Lung microvascular endothelial cell (primary cell): ENCODE results near the gene MVB12B. TPM values are rescaled to one million over a fixed set of nuclear protein-coding genes. Genes with fewer than 3 reads are reported as not detected.

Experiments used
- DNase-seq, 2 donors: peaks; one replicate each; pipeline versions ENCODE4 v3.0.0 to v3.0.0-alpha.2; 2010; ENCODE audit warnings: low read depth in 2 of 2
- total RNA-seq: library from RNA; depleted of rRNA; stranded (reverse); fragments of >200 nt; gene quantifications from 2 replicates; pipeline ENCODE4 v1.2.1, GENCODE V29; 2014

MVB12B gene
- total RNA-seq, 1 donor from 2014 or later = 16.9 TPM

DNA sequence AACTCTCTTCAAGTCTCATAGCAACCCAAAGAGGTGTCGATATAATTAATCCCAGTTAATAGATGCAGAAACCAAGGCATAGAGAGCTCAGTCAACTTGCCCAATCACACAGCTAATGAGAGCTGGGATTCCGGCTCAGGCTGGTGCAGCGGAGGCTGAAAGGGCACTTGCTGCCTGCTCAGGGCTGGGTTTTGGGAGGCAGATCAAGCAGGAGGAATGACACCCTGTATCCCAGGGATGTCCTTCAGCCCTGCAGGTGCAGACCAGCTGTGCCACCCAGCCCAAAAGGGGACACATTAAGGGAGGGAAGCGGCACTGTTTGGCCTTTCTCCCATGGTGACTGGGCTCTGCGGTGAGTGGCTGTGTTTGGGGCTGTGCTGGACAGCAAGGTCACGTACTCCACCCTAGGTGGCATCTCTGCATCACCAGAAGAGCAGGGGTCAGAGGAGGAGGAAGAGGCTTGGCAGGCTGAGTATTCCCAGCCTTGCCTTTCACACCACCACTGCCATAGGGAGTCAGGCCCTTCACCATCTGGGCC, 124.1 kb downstream of the MVB12B start:
- DNase-seq = no peak

DNA sequence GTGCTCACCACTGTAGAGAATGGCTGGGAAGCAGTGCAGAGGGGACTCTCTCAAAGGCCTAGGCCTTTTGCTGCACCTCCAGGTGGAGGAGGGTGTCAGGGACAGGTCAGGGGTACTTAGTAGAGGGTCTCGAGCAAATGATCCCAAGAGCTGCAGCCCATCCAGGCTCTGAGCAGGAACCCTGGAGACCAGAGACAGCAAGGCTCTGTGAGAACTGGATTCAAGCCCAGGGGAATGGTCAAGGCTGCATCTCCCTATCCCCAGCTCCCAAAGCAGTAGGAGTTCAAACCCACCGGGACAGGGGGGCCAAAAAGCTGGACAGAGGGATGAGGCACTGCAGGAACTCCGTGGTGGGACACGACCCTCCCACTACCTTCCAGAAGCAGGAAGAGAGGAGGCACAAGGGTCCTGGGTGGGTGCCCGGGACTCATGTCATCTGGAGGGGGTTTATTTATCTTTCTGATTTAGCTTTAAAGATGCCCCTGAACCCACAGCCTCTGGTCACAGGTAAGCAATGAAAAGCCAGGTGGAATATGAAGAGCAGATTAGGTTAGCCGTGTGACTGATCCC, 124.8 kb downstream of the MVB12B start:
- DNase-seq = no peak

DNA sequence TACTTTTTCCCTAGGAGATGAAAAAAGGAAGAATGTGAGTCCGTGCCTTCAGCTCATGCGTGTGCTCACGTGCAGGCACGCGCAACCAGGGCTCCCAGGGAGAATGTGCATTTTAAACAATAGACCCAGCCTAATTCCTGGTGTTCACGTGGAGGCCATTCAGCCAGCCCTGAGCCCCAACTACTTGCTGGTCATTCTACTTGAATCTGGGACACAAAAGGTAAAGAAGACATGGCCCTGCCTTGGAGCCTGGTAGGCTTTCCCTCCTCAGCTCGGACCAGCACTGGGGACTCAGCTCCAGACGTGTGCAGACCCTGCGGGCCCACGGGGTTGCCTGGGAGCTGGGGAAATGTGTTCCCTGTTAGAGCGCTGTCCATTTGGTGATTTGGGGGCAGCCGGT, 125.5 kb downstream of the MVB12B start:
- no peak for DNase-seq

DNA sequence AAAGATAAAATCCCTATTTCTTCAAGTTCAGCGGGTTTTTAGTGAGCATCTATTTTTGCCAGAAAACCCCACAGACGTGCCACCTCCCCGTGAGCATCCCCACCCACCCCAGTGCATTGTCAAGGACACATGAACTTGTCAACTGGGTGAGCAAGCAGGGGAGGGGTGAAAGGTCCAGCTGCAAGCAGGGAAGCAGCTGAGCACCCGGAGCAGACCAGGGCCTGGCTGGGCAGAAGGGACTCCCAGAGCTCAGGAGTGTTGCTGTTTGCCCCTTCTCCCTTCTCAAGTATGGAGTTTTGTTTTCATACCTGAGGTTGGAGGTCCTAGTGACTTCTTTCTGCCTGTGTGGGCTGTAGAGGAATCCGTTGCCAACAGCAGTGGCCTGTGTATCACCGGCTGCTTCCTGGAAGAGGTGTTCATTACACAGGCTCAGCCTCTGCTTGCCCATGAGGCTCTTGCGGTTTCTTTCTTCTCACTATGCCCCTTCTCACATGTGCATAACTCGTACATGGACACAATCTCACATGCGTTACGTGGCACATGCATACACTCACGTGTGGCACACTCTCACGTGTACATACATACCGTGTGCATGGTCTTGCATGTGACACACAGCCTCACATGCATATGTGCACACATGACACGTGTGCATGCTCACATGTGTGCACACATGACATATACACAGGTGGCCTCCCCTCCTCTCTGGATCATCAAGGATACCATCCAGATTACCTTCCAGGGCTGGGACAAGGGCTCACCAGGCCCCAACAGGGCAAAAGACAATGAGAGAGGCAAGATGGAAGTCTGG, 126.7 kb downstream of the MVB12B start:
- no peak for DNase-seq

DNA sequence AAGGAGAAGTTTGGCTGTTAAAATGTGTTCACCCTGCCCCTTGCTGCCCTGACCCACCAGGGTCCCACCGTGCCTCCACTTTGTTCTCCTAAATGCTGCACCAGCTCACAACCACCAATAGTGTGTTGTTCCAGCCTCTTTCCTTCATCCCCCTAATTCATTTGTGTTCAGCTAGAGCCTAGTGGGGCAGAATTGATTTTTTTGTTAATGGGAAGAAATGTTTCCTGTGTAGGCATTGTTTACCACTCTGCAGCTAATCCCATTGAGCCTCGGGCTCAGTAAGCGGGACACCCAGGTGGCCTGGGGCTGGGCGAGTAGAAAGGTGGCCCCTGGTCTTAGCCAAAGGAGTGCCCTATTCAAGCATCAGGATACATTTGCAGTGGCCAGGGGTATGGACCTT, 127.6 kb downstream of the MVB12B start:
- DNase-seq = no peak

DNA sequence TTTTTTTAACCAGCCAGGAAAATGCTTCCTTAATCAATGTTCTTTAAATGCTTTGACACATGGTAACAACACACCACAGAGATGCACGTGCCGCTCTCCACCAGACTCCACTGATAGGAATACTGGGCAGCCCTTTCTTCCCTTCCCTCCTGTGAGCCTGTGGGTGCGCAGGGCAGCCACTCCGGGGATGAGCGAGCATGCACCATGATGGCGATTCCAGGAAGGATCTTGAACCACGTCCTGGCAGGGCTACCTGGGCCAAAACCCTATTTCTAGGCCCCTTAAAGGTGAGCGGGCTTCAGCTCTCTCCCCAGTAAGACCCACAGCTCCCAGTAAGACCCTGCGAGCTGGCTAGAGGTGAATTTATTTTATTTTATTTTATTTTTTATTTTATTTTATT, 128.2 kb downstream of the MVB12B start:
- no peak for DNase-seq

DNA sequence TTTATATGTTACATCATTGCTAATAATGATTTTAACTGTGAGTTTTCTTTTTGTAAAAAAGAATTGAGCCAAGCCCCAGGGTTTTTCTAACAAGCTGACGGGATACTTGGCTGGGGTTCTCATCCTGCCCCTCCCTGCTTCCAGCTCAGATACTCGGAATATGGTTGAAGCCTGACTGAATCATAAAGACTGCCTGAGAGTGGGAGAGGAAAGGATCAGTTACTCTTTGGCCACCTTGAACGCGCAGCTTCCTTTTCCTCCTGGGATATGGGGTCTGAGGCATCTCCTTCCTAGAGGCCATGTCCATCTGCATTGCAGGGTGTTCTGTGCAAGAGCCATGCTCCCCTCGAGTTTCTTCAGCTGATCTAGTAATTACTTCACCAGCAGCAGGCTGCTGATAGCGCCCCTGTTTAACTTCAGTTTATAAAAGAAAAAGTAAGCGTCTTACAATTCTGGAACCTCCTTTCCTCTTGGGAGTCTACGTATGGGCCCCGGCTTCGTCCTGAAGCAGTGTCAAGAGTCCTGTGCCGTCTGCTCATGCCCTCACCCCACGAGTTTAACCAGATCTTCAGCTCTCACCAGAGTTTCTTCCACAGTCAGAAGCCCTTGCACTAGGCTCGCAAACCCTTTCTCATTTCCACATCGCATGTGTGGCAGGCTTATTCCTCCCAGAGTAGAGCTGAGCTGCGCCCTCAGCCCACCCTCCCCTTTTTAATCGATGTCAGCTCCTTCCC, 130.0 kb downstream of the MVB12B start:
- peak in 1 of 2 donors; percentile 31 for DNase-seq

DNA sequence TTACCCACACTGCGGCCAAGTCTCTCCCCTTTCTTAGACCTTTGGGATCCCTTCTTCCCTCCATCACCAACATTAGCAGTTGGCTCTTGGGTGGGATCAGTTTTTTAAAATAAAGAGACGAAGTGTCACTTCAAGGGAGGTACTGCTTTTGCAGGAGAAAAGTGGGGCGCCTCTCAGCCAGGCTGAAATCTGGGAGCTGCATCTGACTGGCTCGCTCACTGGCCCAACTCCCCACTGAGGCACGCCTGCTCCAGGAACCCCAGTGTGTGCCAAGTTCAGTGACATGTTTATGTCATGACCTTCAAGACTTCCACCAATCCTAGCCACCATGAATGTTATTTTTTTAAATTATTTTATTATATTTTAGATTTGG, 130.5 kb downstream of the MVB12B start:
- DNase-seq = no peak

DNA sequence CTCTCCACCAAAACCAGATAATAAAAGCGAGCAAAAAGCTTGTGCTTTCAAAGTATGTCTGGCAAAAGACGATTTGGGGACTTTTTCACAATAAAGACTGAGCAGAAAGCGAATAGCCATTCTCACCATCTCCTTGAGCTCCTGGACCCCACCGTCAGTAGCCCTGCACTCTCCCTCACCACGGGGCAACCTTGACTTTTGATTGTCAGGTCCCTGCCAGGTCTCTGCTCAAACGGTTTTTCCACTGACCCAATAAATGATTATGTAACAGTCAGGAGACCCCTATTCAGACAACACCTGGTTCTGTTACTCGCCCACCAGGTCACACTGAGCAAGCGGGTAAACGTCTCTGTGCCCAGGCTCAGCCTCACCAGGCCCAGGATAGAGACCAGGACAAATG, 131.3 kb downstream of the MVB12B start:
- DNase-seq = no peak

DNA sequence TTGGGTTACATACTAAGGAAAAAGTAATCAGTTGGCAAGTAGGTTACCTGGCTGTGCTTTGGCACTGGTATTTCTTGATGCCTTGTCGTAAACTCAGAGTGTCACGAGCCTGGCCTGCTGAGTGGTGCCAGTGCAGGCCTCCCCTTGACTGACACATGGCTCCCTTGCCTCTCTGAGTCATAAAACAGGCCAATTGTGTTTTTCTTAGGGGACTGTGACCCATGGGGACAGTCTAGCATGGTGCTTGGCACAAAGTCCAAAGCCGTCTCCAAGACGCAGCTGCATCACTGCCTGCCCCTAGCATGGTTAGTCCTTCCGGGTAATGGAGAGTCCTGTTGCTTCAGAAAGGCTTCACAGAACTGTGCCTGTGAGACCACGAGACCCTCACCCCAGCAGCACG, 132.5 kb downstream of the MVB12B start:
- no peak for DNase-seq

DNA sequence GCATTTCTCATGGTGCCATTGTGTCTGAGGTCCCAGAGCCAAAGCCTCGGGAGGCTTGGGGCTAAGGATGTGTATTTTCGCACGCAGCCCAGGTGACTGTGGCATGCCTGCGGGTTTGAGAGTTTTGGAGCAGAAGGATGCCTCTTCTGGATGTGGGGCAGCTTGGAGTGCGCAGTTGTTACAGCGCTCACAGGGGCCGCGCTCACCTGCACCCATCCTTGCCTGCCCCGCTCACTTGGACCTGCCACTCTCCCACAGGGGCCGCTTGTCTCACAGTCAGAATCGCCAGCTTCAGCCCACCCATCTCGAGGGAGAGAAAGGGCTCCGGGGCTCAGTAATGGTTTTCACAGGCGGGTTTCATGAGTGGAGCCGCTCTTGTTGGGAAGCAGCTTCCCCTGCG, 132.9 kb downstream of the MVB12B start:
- no peak for DNase-seq

DNA sequence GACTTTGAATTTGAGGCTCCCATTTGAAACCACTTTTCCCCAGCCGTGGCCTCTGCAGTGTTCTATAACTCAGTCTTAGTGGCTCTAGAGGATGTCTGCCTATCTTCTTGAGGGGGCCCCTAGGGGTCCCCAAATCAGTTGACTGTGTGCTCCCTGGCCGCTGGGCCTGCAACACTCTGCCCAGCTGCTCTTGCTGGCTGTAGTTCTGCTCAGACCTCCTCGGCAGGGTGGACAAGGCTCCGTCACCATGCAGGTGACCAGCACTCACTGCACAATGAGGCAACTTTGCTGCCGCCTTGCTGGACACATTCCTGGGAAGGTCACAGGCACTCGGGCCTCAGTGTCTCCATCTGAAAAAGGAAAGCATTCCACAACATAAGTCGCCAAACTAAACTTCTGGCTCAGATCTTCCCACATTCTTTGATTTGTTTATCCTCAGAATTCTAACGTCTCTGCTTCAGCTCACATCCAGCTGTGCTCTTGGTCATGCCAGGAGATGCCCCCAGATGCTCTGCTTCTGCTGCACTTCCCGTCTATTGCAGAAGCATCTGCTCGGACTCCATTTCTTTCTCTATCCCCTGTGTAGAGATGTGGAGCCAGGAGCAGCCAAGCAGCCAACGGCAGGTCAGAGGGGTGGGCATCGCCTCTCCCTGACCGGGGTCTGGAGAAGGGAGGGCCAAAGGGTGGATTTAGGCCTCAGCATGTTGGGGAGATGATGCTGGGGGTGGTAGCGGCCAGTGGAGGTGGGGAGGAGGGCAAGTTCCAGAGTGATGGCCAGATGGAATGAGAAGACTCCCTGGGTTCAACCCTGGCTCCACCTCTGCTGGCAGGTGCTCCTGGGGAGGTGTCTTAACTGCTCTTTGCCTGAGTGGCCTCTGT, 133.6 kb downstream of the MVB12B start:
- no peak for DNase-seq

DNA sequence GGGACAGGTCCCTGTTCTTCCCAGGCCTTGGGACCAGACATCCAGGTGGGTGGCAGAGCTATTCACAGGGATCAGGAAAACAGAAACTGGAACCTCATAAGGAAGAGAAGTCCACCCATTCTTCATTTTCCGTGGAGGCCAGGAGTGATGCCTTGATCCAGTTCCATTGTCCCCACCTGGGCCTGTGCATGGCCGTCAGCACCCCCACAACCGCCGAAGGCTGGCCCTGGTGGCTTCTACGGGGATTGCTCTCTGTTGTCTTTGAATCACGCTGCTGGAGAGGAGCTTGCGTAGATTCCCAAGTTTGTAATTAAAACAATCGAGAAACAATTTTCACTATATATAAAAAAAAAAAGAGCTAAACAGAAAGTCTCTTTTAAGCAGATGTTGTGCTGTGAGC, 134.4 kb downstream of the MVB12B start:
- no peak for DNase-seq

DNA sequence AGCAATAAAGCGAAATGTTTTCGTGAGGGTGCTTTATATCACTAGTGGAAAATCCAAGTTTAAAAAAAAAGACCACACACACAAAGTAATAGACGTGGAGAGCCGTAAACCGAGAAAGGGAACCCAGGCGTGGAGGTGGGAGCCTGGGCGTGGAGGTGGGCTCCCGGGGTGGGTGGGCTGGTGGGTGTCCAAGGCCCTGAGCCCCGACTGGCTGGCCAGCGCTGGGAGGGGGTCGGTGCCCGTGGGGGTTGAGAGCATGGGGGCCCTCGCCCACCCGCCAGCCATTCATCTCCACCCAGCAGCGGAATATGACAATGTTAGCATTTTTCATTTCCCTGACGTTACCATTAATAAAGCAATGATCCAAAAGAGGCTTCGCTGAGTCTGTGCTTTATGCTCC, 135.0 kb downstream of the MVB12B start:
- no peak for DNase-seq

DNA sequence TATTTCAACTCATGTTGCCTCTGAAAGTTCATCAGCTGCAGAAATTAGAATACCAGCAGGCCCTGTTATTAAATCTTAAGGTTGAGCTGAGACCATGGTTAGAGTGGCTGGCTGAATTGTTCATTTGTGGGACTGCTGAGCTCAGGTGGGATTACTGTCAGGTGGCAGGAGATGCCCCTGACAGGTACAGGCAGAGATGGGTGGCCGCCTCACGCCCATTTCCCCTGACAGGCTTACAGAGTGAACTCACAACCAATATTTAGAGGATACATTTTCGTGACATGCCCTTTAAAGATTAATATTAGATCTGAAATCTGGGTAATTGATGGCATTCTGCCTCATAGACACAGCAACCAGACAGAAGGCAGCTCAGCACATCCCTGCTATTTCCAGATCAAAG, 136.0 kb downstream of the MVB12B start:
- no peak for DNase-seq

DNA sequence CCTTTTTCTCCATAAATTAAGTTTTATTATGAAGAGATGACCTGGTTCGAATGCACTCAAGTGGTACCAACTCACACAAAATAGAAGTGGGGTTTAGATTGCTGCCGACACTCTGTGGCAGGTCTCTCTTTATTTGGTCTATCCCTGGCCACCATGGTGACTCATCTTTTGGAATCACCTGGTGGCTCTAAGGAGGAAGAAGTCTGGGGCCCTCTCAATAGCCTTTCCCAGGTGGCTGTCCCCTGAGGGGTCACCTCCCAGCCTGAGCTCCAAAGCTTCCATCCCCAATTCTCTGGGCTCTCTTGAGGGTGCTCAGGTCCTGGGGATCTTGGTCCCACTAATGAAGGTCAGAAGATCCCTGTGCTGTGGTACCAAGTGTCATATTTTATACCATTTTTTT, 136.8 kb downstream of the MVB12B start:
- DNase-seq = no peak

DNA sequence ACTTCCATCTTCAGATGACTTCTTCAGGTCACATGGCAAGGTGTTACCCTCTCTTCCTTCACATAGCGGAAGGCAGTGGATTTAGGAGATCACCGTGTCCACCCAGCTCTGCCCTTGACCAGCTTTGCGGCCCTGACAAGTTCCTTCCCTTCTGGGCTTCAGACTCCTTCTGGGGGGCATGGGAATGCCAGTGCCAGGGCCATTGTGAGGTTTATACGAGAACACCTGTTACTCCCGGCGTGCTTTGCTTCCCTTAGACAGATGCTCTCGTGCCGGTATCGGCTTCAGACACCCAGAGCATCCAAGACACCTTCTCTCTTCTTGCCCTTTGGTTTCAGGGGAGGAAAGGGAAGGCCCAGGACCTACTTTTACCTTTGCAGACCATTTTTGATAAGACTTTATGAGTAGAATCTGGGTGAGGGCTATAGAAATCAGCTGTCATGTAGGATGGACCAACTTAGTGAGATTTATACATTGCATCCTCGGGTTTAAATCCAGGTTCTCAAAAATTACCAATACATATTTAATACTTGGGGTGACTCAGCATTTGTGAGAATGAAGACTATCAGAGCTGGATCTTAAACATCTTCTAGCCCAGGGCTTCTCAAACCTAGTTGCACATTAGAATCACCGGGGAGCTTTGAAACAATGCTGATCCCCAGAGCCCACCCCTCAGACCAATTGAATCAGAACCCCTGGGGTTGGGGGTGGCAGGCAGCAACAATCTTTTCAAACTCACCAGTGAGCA, 138.2 kb downstream of the MVB12B start:
- no peak for DNase-seq

DNA sequence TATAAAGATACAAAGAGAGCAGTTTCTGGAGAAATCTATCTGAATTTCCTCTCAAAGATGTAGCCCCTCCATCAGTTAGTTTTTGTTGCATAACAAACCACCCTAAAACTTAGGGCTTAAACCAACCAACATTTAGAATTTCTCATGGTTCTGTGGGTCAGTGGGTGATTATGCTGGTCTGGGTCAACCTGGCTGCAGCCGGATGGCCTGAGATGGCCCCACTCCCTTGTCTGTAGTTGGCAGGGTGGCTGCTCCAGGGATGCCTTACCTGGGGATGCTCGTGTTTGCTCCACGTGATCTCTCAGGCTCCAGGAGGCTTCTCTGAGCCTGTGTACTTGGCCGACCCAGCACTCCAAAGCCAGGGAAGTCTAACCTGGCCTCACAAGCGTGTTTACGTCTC, 139.3 kb downstream of the MVB12B start:
- no peak for DNase-seq

DNA sequence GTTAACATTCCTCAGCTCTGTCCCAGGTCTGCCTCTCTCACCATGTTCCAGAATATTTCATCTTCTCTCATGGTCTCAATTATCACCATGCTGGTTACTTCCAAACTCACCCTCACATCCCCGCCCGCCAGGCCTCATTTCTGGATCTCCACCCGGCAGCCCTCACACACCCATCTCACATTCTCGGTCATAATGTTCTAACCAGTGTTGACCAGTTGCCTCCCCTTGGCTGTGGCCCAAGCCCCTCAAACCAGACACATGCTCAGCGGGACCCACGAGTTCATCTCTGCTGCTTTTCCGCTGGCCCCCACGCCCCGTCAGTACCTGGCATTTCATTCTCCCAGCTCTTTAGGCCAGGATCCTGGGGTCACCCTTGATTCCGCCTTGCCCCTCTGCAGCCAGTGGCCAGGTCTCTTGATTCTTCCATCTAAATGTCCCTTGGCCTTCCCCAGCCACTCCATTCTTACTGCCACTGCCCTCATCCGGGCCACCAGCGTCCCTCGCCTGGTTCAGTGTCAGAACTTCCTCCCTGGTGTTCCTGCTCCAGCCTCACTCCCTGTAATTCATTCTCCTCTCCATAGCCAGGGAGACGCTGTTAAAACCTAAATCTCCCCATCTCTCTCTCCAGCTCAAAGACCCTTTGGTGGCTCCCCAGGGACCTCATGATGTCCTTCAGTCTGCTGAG, 141.7 kb downstream of the MVB12B start:
- no peak for DNase-seq
